ENCODE results near the gene FGFR2. TPM values are rescaled to one million over a fixed set of nuclear protein-coding genes. Genes with fewer than 3 reads are reported as not detected.

The FGFR2 gene
- total RNA-seq, 2 experiments from 2014 or later: 0.09 TPM; not detected in 1

- no peaks in the 10 kb centered on the region for H3K4me1 Mint-ChIP-seq
- no peak overlapping the region for H3K4me3 Mint-ChIP-seq
- CTCF ChIA-PET: no interaction called here
- no peaks in the 10 kb centered on the region for H3K9me3 Mint-ChIP-seq (ENCODE audit: low read depth)
- no peak for DNase-seq
- no peaks in the 10 kb centered on the region for H3K27me3 Mint-ChIP-seq
- H3K36me3 Mint-ChIP-seq: no peaks in the 10 kb centered on the region
- H3K27ac Mint-ChIP-seq: no peak overlapping the region
- no peak for ATAC-seq
Observed at GRCh38 chr10:121436630-121437341, 161.5 kb downstream of the FGFR2 start.

DNA sequence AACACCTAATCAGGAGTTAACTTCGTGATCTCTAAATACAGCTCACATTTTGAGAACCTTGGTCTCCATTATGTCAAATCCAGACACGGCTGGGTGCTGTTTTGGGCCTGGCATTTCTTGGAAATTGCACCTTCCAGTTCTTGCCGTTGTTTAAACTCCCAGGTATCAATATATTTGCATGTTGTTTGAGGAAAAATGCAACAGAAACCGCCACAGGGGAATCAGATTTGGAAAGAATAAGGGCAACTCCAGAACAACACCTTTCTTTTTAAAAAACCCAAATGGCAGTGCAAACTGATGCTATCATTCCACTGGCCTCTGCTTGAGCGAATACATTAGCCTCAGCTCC lies 162.0 kb downstream of the FGFR2 start:
- Mint-ChIP-seq H3K27ac (no peak overlapping the region), H3K4me1 (no peaks in the 10 kb centered on the region), H3K27me3 (no peaks in the 10 kb centered on the region), H3K9me3 (ENCODE audit: low read depth) (no peaks in the 10 kb centered on the region), H3K4me3 (no peak overlapping the region), H3K36me3 (no peaks in the 10 kb centered on the region)
- ATAC-seq (no peak), DNase-seq (no peak)
- CTCF ChIA-PET: no interaction called here

- H3K36me3 Mint-ChIP-seq: no peaks in the 10 kb centered on the region
- no peaks in the 10 kb centered on the region for H3K4me1 Mint-ChIP-seq
- H3K9me3 Mint-ChIP-seq (ENCODE audit: low read depth): no peaks in the 10 kb centered on the region
- CTCF ChIA-PET: no interaction called here
- DNase-seq: no peak
- no peak for ATAC-seq
- no peaks in the 10 kb centered on the region for H3K27me3 Mint-ChIP-seq
- H3K4me3 Mint-ChIP-seq: no peak overlapping the region
- no peak overlapping the region for H3K27ac Mint-ChIP-seq
Observed at GRCh38 chr10:121435099-121435875, 163.0 kb downstream of the FGFR2 start.

DNA sequence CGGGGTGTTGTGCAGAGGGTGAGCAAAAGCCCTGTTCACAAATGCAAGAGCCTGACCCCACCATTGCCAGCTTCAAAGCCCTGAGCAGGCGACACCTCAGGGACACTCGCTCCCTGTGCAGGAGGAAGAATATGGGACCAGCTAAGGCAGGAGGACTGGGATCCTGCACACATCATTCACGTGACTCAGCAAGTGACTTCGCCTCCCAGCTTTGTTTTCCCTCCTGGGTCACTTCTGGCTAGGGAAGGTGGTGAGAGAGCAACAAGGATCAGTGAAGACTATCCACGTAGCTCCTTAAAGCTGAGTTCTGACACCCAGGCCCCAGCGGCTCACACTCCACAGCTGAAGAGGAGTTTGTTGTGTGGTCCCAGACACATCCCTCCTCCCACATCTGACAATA lies 164.3 kb downstream of the FGFR2 start:
- ATAC-seq: no peak
- Mint-ChIP-seq H3K27me3 (no peaks in the 10 kb centered on the region), H3K9me3 (ENCODE audit: low read depth) (no peaks in the 10 kb centered on the region), H3K4me1 (no peaks in the 10 kb centered on the region), H3K27ac (no peak overlapping the region), H3K36me3 (no peaks in the 10 kb centered on the region), H3K4me3 (no peak overlapping the region)
- no peak for DNase-seq
- CTCF ChIA-PET: no interaction called here

- Mint-ChIP-seq H3K4me3 (no peak overlapping the region), H3K36me3 (no peaks in the 10 kb centered on the region), H3K27me3 (no peaks in the 10 kb centered on the region), H3K27ac (no peak overlapping the region), H3K4me1 (no peaks in the 10 kb centered on the region), H3K9me3 (ENCODE audit: low read depth) (no peaks in the 10 kb centered on the region)
- ATAC-seq (no peak), DNase-seq (no peak)
- CTCF ChIA-PET: no interaction called here
Observed at GRCh38 chr10:121428867-121429266, 169.4 kb downstream of the FGFR2 start.

All from activated CD8-positive, alpha-beta memory T cell treated with anti-CD3 and anti-CD28 coated beads, Interleukin-2, amount 10 ng/mL, durations not matched to agents 7 days and 5 days (primary cell).